Hepatocyte (in vitro differentiated cells): ENCODE measurements around the gene SMIM9.

Experiments used
- CTCF ChIP-seq: fragments of 200-600 bp; sonication (generic); IDR thresholded peaks from 2 replicates; pipeline ENCODE4 v1.5.1; 2016; ENCODE audit warnings: antibody characterized with exemption, mild to moderate bottlenecking; ENCODE audit not compliant: poor library complexity
- EZH2 ChIP-seq: fragments of 200-600 bp; sonication (generic); IDR thresholded peaks from 2 replicates; pipeline ENCODE4 v1.6.1; 2016; ENCODE audit warnings: antibody characterized with exemption, mild to moderate bottlenecking, borderline replicate concordance

- TF ChIP-seq CTCF (no peak), EZH2 (no peak)
Observed at GRCh38 chrX:154819771-154820341, 14.6 kb downstream of the SMIM9 start.
